ENCODE measurements around the gene RASGRF1. TPM values are rescaled to one million over a fixed set of nuclear protein-coding genes. Genes with fewer than 3 reads are reported as not detected.

The RASGRF1 gene
- total RNA-seq, 1 donor, result not detected

DNA sequence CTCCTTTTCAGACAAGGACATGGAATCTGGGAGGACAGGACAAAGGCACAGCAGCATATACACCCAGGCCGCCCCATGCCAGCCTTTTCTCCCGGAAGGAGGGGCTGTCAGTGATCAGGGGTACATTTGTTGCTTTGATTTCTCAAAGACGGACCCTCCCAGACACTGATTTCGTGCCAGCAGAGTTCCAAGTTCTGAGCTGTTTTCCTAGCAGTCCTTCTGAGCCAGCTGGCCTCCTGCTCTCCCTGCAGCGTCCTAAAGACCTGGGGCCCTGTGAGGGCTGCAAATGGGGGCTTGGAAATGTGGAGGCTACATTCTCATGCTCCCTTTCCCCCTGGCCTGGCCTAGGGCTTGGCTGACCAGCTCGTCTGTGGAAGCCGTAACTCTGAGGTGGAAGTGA lies 168.1 kb downstream of the RASGRF1 start:
- no peak for DNase-seq (ENCODE audit: low read depth in 2 of 3, low spot score in 2 of 3)

DNA sequence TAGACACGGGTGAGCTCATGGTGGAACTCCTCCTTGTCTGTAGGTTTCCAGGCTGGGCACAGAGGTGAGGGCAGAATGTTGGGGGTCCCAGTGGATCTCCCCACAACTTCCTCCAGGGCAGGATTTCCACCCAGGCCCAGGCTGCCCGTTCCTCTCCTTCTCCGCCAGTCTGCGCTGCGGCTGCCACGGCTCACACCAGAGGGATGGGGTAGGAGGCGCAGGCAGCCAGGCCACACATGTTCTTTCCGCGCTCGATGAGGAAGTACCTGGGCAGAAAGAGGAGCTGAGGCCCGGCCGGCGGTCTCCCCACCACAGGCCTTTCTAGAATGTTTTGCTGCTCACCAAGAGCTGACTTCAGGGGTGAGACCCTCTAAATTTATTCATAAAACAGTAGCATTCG lies 168.6 kb downstream of the RASGRF1 start:
- DNase-seq (ENCODE audit: low read depth in 2 of 3, low spot score in 2 of 3), result no peak

DNA sequence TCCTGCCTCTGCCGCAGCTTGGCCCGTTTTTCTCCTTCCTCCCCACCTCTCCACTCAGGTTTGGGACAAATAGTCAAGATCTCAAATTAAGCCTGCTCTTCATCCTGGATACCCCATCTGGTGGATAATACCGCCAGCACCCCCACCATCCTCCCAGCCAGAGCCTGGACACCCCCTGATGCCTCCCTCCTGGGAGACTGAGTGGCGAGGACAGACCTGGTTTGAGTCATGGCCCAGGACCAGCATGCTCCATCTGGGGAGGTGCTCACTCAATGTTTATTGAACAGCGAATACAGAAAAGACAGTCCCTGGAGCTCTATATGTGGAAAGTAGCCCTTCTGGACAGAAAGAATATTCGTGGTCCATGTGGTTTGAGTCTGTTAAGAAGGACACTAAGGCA lies 169.1 kb downstream of the RASGRF1 start:
- no peak for DNase-seq (ENCODE audit: low read depth in 2 of 3, low spot score in 2 of 3)

DNA sequence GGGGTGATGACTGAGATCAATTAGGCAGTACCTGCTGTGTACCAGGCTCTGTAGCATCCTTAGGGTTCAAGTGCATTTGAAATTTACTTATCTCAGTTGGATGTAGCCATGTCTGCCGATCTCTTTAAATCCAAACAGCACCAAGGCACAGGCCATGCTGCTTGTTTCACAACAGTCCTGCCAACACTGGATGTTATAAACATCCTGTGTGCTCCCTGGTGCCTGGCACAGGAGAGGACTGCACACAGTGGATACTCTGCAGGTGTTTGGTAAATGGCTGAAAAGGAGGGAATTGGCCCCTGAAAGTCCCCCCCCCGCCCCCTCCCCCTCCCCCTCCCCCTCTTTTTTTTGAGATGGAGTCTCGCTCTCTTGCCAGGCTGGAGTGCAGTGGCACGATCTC lies 172.7 kb downstream of the RASGRF1 start:
- no peak for DNase-seq (ENCODE audit: low read depth in 2 of 3, low spot score in 2 of 3)

DNA sequence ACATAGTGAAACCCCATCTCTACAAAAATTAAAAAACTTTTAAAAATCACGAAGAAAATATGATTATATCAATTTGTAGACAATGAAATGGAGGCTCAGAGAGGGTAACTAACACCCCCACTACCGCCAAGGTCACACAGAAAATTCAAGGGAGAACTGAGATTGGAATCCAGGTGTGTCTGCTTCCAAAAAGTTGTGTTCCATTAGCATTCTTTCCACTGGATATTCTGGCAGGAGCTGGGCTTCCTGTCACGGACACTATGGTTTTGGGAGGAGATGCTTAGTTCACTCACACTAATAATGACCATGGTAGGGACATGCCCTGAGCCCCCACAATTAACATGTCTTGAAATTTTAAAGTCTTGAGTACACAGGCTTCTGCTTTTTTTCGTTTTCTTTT lies 174.5 kb downstream of the RASGRF1 start:
- no peak for DNase-seq (ENCODE audit: low read depth in 2 of 3, low spot score in 2 of 3)

DNA sequence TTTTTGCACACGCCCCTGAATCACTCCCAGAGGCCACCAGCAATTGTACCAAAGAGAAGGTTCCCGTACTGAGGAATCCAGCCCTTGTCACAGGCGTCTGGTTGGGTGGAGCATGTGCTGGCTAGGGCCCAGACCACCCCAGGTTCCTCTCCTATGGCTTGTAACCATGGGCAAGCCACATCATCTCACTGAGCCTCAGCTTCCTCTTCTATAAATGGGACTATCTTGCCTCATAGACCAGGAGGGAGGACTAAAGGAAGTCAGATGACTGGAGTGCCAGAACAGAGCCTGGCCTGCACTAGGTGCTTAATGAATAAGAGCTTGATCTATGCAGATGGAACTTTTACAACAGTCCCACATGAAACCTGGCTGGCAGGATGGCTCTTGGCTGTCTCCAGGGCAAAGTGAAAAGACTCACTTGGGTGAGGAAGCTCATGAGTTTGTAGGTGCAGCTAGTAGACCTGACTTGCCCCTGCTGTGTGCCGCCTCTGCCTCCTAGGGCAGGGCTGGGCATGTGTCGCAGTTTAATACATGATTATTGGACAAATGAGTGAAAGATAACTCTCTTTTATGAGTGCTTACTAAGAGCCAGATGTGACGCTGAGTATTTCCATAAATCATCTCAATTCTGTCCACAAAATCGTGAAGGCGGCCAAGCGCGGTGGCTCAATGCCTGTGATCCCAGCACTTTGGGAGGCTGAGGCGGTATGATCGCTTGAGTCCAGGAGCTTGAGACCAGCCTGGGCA lies 175.1 kb downstream of the RASGRF1 start:
- DNase-seq (ENCODE audit: low read depth in 2 of 3, low spot score in 2 of 3), result peak in 1 of 3 donors; percentile 38

DNA sequence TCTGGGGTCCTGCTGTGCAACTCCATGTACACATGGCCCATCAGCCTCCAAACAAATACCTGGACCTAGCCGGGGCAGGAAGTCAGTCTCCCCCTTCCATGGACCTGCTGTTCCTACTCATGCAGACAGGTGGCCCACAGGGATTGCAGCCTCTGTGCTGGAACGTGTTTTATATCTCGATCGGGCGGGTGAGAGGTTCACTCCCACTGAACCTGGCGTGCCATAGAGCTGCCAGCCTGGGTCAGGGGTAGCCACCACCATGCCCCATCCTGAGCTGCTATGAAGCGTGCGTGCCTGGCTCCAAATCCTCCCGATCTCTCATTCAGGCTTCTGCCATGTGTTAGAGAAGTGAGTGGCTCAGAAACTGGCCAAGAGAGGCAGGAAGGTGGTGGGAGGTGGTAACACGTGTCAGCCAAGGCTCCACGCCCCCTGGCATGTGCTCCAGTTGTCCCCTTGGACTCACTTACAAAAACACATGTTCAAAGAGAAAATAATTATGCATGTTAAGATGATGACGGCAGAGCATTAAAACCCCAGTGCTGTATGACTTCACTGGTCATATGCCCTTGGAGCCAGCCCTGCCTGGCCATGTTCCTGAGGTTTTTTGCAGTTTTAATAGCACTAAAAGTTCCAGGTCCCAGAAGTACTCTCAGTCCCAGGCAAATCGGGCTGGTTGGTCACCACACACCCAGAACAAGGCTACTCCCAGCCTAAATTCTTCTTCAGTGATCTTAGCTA lies 176.4 kb downstream of the RASGRF1 start:
- DNase-seq (ENCODE audit: low read depth in 2 of 3, low spot score in 2 of 3), result no peak

DNA sequence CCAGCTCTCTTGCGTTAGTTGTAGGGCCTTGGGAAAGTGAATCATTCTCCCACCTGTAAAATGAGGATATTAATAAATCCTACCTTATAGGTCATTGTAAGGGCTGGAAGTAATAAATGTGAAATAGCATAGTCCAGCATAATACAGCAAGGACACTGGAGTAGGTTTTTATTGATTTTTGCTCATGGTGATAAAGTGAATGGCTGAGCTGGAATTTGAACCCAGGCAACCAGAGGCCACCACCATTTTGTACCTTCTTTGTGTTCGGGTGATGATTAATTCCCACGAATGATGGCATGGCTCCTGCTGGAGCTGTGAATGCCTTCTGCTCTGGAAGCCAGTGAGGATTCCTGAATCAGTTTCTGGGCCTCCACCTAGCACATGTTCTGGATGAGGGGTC lies 177.6 kb downstream of the RASGRF1 start:
- DNase-seq (ENCODE audit: low read depth in 2 of 3, low spot score in 2 of 3), result no peak

DNA sequence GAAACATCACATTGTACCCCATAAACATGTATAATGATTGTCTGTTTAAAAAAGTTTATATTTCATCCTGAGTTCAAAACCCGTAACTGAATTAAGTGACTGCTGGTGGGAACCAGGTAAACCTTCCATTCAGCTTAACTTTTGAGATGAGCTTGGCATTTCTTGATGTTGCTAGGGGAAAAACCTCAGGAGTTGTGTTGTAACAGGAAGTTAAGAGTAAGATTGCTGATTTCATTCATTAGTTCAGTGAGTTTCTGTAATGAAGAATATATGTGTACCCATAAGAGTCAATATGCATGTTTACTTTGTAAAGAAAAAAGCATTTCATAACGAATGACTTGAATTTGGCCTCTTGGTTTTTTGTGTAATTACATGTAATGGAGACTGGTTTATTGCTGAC lies 178.3 kb downstream of the RASGRF1 start:
- DNase-seq (ENCODE audit: low read depth in 2 of 3, low spot score in 2 of 3), result no peak

DNA sequence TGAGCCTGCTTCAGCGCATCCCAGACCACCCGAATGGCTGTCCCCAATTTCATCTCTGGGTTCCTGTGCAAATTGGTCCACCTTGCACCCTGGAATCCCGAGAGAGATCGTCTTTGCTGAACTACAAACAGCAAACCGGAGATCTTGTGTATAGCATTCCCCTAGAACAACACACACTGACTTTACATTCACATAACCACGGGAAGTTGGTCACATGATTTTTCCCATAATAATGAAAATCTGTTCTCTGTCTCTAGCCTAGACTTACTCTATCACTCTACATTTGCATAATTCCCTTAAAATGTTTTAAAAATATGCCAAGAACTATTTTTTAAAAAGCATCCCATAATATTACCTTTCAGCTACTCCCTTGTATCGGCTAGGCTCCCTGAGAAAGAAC lies 180.3 kb downstream of the RASGRF1 start:
- DNase-seq (ENCODE audit: low read depth in 2 of 3, low spot score in 2 of 3), result no peak

Other genes with a start within 250 kb of the RASGRF1 start
- 103 TPM for gene MORF4L1, start 217.9 kb downstream of the RASGRF1 start, total RNA-seq
- 2.4 TPM for gene CTSH, start 145.7 kb downstream of the RASGRF1 start, total RNA-seq
- not detected for gene ANKRD34C, start 191.9 kb upstream of the RASGRF1 start, total RNA-seq
- gene TMED3, start 220.3 kb upstream of the RASGRF1 start, total RNA-seq, result 131 TPM